ENCODE data around the gene DCP1B.
A peak's percentile ranks its signal among the peaks of the same experiment; 100 is the strongest.
"Not testable (repeated sequence)": the region's sequence is repeated elsewhere in the genome, so short reads cannot be mapped to it uniquely, and the experiment has no call there.

The DCP1B gene

DNA sequence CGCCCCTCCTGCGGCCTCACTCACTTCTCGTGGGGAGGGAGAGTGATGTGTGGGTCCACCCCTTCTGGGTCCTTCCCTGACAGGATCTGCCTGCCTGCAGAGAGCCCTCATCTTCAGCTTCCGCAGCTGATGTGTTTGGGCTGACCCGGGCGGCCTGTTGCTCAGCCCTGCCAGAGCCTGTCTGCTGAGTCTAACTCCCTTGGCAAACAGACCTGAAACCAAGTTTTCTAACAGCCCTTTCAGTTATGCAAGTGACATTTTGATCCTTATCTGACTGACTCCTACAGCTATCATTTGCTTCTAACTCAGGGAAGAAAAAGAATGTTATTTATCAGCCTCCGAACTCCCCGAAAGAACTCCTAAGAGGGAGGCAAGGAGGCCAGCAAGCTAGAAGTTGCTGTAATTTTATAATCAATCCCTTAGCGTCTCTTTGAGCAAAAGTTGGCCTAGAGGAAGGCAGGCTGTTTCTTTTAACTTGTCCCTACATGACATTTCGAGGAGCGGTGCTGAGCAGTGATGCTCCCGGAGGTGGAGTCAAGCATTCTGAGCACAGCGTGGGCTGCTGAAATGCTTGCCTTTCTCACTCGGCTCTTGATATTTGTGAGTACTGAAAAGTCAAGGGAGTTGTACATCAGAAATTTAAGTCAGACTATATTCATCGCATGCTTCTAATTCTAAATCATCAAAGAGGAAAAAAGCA, 54.3 kb downstream of the DCP1B start:
- POLR2A ChIA-PET, result no interaction called here
- no peak for TF ChIP-seq CTCF (IDR thresholded peaks at IDR 0.05; ENCODE audit: control extremely low read depth, extremely low read depth, low read depth, missing control alignments)
- DNase-seq (ENCODE audit: extremely low spot score), result no peak
- CTCF ChIA-PET, result interaction anchor here (0.8 to 3.0 kb wide), 9 partner anchors 9 to 298 kb away, joined by 3 to 25 read pairs (median 3); no protein-coding TSS in a partner anchor

DNA sequence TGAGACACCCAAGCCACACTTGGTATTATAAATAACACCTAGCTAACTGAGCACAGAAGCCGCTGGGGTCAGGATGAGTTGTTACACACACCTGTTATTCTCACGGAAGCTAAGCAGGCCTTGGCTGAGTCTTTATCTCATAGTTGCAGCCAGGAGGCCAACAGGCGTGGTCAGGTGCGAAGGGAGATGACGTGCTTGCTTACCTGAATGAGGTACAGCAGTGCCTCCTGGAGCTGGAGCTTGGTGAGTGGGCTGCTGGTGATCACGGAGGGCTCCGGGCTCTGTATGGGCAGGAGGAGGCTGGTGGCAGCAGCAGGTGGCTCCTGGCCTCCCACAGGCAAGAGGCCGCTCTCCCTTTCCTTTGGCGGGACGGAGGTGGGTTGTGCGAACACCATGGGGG, 55.4 kb downstream of the DCP1B start:
- no peak for TF ChIP-seq CTCF (IDR thresholded peaks at IDR 0.05; ENCODE audit: control extremely low read depth, extremely low read depth, low read depth, missing control alignments)
- DNase-seq (ENCODE audit: extremely low spot score), result no peak
- ChIA-PET POLR2A (no interaction called here), CTCF (interaction anchor here (0.8 to 3.0 kb wide), 8 partner anchors 9 to 296 kb away, joined by 3 to 25 read pairs (median 4); no protein-coding TSS in a partner anchor)

DNA sequence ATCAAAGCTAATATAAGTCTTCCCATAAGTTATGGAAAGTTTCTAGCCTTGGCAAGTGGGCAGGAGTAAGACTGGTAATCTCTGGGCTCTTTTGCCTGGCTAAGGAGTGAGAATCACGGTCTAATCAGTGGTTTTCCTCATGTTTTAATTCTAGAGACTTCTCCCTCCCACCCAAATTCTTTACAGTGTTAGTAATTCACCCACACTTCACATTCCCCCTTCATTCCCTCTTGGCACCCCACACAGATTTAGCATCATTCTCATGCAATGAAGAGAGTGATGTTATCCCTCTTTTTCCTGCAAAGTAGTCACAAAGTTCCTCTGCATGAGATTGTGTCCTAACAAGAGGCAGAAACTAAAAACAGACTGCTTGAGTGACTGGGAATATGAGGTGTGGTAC, 57.2 kb downstream of the DCP1B start:
- no peak for TF ChIP-seq CTCF (IDR thresholded peaks at IDR 0.05; ENCODE audit: control extremely low read depth, extremely low read depth, low read depth, missing control alignments)
- DNase-seq (ENCODE audit: extremely low spot score), result no peak
- ChIA-PET POLR2A (no interaction called here), CTCF (interaction anchor here (0.7 to 1.5 kb wide), 3 partner anchors 9 to 152 kb away, joined by 3 to 8 read pairs (median 3); no protein-coding TSS in a partner anchor)

DNA sequence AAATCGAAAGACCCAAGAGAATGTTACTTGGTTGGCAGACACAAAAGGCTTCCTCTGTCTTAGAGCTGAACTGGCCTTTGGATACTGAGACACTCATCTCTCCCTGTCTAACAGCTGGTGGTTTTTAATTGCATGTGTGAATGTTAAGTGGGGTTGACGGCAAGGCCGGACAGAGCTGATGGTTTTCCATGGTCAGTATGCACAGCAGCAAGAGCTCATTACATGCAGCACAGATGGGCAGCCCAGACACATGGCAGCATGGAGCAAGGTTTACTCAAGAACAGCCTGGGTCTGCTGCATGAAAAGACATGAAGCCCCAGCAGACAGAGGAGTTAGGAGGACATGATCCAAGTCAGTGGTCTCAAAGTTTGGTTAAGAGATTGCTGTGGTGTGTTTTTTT, 58.0 kb downstream of the DCP1B start:
- no peak for TF ChIP-seq CTCF (IDR thresholded peaks at IDR 0.05; ENCODE audit: control extremely low read depth, extremely low read depth, low read depth, missing control alignments)
- DNase-seq (ENCODE audit: extremely low spot score), result no peak
- ChIA-PET CTCF (interaction anchor here (0.7 to 1.5 kb wide), 4 partner anchors 9 to 155 kb away, joined by 3 to 8 read pairs (median 4); no protein-coding TSS in a partner anchor), POLR2A (no interaction called here)

DNA sequence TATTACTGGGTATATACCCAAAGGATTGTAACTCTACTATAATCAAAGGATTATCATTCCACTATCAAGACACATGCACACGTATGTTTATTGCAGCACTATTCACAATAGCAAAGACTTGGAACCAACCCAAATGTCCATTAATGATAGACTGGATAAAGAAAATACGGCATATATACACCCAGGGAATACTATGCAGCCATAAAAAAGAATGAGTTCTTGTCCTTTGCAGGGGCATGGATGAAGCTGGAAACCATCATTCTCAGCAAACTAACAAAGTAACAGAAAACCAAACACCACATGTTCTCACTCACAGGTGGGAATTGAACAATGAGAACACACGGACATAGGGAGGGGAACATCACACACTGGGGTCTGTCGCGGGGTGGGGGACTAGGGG, 58.8 kb downstream of the DCP1B start:
- DNase-seq (ENCODE audit: extremely low spot score); POLR2A ChIA-PET: not testable (repeated sequence)
- CTCF ChIA-PET, result interaction anchor here (1.0 to 1.5 kb wide), 3 partner anchors 150 to 154 kb away, joined by 3 to 8 read pairs (median 6); no protein-coding TSS in a partner anchor

GRCh38 chr12:1939801-1940607, 64.3 kb downstream of the DCP1B start:
- POLR2A ChIA-PET, result interaction anchor here (0.6 kb wide), 1 partner anchor 822 kb away, joined by 3 read pairs; no protein-coding TSS in a partner anchor
- TF ChIP-seq CTCF (IDR thresholded peaks at IDR 0.05; ENCODE audit: control extremely low read depth, extremely low read depth, low read depth, missing control alignments), result peak; percentile 90
- CTCF ChIA-PET, result interaction anchor here (0.6 to 6.9 kb wide), 68 partner anchors 9 to 822 kb away, joined by 3 to 186 read pairs (median 6); partner anchors contain the start of gene CACNA2D4
- peak; percentile 83 for DNase-seq (ENCODE audit: extremely low spot score)

Data from GM10248 (cell line).